Measurements from ENCODE around the gene ZNF232.
"Not testable (repeated sequence)": the region's sequence is repeated elsewhere in the genome, so short reads cannot be mapped to it uniquely, and the experiment has no call there.

GRCh38 chr17:5124125-5124760, 12.6 kb upstream of the ZNF232 start:
- not testable (repeated sequence) for TF ChIP-seq CTCF (IDR thresholded peaks at IDR 0.05; ENCODE audit: insufficient read depth, low read depth, low read length); EZH2 (IDR thresholded peaks at IDR 0.05; ENCODE audit: insufficient read depth, low read length)
